NCI-H2227 (cell line): ENCODE measurements around the gene MRPL4.
A peak's percentile ranks its signal among the peaks of the same experiment; 100 is the strongest.
"Not testable (repeated sequence)": the region's sequence is repeated elsewhere in the genome, so short reads cannot be mapped to it uniquely, and the experiment has no call there.

Experiments used
- DNase-seq: peaks from one replicate; lab custom pipeline; 2025; ENCODE audit not compliant: unreplicated experiment; lab: John Stamatoyannopoulos, UW

Gene MRPL4

DNA sequence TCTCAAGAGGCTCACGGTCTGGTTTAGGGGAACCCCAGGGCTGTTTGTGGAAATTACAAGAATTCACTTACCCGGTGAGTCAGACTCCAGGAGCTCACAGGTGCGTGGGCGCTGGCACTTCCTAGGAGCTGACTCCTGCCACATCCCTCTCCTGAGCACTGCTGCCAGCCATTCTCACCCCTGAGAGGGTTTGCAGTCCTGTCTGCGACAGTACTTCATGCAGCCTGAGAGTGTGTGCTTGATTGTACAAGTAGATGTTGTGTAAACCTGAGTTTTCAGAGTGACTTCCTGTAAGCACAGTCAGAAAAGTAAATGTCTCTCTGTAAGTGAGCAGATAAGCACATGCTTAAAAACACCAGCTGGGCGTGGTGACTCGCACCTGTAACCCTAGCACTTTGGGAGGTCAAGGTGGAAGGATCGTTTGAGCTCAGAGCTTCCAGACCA is 8.1 kb downstream of the MRPL4 start:
- DNase-seq, result no peak

- no peak for DNase-seq
Measured at GRCh38 chr19:10262771-10263170, 10.8 kb downstream of the MRPL4 start.

GRCh38 chr19:10266706-10267105 is 14.7 kb downstream of the MRPL4 start:
- no peak for DNase-seq

DNA sequence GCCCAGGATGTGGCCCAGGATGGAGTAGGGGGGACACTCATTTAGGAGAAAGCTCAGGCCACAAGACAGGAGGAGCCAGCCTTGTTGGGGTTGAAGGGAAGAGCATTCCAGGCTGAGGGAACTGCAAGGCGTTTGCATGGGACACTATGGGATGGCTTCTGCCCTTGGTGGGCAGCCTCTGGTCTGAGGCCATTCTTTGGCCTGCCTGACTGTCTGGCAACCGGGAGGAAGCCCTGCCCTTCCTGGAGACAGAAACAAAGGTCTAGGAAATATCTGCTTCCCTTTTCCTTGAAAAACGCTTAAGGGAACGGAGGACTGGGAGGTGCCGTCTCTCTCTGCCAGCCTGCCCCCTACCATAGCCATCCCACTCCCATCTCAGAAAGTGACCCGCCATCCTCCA is 16.1 kb downstream of the MRPL4 start:
- DNase-seq, result no peak

DNA sequence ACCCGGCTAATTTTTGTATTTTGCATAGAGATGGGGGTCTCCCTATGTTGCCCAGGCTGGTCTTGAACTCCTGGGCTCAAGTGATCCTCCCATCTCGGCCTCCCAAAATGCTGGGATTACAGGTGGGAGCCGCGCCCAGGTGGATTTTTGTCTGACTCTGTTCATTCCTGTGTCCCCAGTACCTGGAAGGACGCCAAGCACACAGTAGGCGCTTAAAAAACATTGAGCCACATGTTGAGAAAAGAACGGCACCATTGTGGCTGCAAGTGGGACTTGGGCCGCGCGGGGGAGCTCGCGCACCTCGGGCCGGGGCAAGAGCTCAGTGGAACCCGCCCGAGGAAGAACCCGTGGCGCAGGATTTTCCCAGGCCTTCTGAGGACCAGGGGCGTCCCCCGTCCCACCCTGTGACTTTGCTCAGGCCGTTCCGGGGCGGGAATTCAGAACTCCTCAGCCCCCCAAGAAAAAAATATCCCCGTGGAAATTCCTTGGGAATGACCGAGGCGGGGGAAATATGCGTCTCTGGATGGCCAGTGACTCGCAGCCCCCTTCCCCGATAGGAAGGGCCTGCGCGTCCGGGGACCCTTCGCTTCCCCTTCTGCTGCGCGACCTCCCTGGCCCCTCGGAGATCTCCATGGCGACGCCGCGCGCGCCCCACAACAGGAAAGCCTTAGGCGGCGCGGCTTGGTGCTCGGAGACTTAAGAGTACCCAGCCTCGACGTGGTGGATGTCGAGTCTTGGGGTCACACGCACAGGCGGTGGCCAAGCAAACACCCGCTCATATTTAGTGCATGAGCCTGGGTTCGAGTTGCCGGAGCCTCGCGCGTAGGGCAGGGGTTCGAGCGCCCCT is 17.5 kb downstream of the MRPL4 start:
- DNase-seq, result peak; percentile 76

DNA sequence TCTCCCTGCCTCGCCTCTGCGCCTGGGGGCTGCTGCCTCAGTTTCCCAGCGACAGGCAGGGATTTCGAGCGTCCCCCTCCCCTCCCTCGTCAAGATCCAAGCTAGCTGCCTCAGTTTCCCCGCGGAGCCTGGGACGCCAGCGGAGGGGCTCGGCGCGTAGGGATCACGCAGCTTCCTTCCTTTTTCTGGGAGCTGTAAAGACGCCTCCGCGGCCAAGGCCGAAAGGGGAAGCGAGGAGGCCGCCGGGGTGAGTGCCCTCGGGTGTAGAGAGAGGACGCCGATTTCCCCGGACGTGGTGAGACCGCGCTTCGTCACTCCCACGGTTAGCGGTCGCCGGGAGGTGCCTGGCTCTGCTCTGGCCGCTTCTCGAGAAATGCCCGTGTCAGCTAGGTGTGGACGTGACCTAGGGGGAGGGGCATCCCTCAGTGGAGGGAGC is 18.2 kb downstream of the MRPL4 start:
- DNase-seq, result no peak

DNA sequence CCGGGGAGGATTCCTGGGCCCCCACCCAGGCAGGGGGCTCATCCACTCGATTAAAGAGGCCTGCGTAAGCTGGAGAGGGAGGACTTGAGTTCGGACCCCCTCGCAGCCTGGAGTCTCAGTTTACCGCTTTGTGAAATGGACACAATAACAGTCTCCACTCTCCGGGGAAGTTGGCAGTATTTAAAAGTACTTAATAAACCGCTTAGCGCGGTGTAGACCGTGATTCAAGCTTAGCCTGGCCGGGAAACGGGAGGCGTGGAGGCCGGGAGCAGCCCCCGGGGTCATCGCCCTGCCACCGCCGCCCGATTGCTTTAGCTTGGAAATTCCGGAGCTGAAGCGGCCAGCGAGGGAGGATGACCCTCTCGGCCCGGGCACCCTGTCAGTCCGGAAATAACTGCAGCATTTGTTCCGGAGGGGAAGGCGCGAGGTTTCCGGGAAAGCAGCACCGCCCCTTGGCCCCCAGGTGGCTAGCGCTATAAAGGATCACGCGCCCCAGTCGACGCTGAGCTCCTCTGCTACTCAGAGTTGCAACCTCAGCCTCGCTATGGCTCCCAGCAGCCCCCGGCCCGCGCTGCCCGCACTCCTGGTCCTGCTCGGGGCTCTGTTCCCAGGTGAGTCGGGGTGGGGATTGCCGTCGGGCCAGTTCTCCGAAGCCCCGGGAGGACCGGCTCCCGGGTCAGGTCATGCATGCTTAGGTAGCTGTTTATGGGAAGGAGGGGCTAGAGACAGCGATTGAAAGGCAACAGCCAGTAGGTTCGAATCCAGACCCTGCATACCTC is 18.8 kb downstream of the MRPL4 start, which contains the start of gene ICAM1:
Gene ICAM1 (plus strand): TSS at position 505 of the 779 bp plus-strand sequence. CDS start 40 bp downstream, at position 545.
- peak; percentile 6 for DNase-seq

DNA sequence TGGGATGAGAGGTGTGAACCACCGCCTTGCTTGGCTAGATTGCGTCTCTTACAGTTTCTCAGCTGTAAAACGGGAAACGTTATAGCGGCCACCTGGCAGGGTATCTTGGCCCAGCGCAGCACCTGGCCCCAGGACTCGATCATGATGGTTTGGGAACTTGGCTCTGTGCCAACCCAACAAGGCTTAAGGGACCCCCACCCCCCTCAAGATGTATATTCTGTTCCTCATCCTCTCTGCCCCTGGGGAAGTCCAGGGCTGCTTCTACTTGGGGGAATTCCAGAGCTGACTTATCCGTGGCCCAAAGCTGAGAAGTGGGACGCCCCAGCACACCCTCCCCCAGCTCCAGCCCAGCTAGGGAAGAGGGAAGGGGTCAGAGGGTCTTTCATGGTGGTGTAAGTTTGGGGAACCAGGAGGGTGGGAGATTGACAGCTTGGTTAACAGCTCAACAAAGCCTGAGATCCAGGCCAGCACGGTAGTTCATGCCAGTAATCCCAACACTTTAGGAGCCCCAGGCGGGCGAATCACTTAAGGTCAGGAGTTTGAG is 19.6 kb downstream of the MRPL4 start:
- DNase-seq, result no peak

DNA sequence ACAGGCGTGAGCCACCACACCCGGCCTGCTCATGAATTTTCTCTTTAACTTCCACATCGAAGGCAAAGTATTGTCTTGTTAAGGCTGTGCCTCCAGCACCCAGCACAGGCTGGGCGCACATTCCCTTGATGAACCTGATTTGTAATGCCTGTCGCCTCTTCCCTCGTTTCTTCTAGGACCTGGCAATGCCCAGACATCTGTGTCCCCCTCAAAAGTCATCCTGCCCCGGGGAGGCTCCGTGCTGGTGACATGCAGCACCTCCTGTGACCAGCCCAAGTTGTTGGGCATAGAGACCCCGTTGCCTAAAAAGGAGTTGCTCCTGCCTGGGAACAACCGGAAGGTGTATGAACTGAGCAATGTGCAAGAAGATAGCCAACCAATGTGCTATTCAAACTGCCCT is 22.6 kb downstream of the MRPL4 start:
- DNase-seq, result no peak

DNA sequence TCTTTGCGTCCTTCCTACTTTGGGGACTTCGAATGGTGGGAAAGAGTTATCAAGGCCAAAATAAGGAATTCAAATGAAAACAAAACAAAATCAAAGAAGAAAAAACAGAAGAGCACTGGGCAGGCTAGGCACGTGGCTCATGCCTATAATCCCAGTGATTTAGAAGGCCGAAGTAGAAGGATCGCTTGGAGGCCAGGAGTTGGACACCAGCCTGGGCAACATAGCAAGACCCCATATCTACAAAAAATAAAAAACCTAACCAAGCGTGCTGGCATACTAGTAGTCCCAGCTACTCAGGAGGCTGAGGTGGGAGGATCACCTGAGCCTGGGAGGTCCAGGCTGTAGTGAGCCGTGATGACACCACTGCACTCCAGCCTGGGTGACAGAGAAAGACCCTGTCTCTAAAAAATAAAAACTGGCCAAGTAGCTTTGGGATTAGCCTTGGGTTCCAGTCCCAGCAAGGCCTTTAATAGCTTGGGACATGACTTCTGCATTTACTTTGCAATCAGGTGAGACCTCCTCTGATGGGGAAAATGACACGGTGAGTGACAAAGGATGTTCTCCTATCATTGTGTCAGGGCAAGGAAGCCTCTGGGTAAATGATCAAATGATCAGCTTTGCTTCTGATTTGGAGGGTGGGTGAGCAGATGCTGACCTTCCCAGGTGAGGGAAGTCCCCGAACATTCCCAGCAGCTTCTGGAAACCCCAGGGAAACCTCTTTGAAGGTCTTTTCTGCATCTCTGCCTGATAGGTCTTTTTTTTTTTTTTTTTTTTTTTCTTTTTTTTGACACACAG is 26.0 kb downstream of the MRPL4 start:
- DNase-seq, result no peak

DNA sequence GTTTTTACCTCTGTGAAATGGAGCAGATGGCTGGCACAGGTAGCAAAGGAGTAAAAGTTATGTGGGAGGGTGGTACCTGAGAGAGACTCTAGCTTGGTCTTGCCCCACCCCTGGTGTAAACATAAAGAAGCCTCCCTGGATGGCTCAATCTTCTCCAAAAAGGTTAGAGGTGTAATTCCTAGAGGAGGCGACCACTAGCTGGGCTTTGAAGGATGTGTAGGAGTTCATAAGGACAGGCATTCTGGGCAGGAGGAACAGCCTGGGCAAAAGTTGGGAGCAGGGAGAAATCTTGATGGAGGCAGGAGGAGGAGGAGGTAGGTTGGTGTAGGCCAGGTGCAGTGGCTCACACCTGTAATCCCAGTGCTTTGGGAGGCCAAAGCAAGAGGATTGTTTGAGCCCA is 26.9 kb downstream of the MRPL4 start:
- DNase-seq, result no peak

DNA sequence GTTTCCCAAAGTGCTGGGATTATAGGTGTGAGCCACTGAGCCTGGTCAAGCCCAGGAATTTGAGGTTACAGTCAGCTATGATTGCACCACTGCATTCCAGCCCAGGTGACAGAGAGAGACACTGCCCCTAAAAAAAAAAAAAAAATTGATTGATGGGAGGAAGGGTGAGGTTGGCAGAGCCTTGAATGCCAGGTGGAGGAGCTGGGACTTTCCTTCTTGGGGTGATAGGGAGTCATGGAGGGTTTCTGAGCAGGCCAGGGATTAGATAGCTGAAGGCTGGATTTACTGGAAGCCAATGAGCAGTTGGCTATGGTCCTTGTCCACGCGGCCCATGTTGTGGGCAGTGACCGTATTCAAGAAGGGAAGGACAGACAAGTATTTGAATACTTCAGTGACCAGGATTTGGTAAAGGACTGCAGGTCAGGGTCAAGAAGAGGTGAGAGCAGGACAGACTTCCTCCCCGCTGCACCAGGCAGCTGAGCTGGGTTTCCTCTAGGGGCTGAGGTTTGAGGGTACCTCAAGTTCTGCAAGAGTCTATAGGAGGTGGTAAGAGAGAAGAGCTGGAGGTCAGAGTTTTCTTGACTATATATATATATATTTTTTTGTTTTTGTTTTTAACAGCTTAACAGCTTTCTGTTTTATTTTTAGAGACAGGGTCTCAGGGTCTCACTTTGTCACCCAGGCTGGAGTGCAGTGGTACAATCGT is 27.9 kb downstream of the MRPL4 start:
- DNase-seq, result no peak

- not testable (repeated sequence) for DNase-seq
Measured at GRCh38 chr19:10282043-10282442, 30.0 kb downstream of the MRPL4 start.

DNA sequence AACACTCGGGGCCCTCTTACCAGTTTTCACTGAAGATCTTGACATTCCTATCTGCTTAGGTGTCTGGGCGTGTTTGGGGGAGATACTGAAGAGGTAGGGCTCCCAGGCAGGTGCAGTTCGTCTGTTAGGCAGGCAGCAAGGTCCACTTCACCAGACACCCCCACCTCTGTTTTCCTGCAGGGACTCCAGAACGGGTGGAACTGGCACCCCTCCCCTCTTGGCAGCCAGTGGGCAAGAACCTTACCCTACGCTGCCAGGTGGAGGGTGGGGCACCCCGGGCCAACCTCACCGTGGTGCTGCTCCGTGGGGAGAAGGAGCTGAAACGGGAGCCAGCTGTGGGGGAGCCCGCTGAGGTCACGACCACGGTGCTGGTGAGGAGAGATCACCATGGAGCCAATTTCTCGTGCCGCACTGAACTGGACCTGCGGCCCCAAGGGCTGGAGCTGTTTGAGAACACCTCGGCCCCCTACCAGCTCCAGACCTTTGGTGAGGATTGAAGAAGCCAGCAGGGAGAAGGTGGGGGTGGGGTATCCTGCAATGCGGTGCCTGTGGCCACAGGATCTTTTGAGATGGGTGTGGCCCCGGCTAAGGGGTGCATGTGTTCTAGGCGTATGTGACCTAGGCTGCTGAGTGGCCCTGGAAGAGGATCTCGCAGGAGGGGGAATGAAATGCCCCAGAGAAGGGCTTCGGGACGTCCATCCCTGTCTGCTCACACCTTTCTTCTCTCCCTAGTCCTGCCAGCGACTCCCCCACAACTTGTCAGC is 31.5 kb downstream of the MRPL4 start:
- DNase-seq, result no peak

DNA sequence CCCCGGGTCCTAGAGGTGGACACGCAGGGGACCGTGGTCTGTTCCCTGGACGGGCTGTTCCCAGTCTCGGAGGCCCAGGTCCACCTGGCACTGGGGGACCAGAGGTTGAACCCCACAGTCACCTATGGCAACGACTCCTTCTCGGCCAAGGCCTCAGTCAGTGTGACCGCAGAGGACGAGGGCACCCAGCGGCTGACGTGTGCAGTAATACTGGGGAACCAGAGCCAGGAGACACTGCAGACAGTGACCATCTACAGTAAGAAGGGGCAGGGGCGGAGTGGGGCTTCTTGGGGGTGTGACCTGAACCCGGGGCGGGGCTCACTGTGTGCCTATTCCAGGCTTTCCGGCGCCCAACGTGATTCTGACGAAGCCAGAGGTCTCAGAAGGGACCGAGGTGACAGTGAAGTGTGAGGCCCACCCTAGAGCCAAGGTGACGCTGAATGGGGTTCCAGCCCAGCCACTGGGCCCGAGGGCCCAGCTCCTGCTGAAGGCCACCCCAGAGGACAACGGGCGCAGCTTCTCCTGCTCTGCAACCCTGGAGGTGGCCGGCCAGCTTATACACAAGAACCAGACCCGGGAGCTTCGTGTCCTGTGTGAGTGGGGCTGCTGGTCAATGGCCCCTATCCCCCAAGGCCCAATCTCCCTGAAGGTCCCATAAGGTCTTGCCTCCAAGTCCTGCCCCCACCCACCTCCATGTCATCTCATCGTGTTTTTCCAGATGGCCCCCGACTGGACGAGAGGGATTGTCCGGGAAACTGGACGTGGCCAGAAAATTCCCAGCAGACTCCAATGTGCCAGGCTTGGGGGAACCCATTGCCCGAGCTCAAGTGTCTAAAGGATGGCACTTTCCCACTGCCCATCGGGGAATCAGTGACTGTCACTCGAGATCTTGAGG is 32.3 kb downstream of the MRPL4 start:
- no peak for DNase-seq

GRCh38 chr19:10284960-10285278 is 32.9 kb downstream of the MRPL4 start:
- no peak for DNase-seq

- DNase-seq, result no peak
Measured at GRCh38 chr19:10285393-10285792, 33.4 kb downstream of the MRPL4 start.

DNA sequence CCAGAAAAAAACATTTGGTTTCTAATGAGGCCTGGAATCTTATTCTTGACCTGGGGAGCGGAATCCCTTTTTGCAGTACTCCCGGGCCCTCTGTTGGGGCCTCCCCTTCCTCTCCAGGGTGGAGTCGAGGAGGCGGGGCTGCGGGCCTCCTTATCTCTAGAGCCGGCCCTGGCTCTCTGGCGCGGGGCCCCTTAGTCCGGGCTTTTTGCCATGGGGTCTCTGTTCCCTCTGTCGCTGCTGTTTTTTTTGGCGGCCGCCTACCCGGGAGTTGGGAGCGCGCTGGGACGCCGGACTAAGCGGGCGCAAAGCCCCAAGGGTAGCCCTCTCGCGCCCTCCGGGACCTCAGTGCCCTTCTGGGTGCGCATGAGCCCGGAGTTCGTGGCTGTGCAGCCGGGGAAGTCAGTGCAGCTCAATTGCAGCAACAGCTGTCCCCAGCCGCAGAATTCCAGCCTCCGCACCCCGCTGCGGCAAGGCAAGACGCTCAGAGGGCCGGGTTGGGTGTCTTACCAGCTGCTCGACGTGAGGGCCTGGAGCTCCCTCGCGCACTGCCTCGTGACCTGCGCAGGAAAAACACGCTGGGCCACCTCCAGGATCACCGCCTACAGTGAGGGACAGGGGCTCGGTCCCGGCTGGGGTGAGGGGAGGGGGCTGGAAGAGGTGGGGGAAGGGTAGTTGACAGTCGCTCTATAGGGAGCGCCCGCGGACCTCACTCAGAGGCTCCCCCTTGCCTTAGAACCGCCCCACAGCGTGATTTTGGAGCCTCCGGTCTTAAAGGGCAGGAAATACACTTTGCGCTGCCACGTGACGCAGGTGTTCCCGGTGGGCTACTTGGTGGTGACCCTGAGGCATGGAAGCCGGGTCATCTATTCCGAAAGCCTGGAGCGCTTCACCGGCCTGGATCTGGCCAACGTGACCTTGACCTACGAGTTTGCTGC is 35.1 kb downstream of the MRPL4 start, which contains the start of gene ICAM4:
Gene ICAM4 (plus strand): TSS at position 153 of the 935 bp plus-strand sequence. CDS start 58 bp downstream, at position 211.
- no peak for DNase-seq
